Pancreas (tissue), 10 donors: ENCODE measurements around the gene ARHGAP33. TPM values are rescaled to one million over a fixed set of nuclear protein-coding genes. Genes with fewer than 3 reads are reported as not detected.

Experiments
- ATAC-seq, 4 donors: fragments of 200-7000 bp; cut with Tn5 transposase; one replicate each; pipeline versions ENCODE4 v1.8.0 to v1.9.1; 2020; ENCODE audit warnings: mild to moderate bottlenecking in 4 of 4, moderate library complexity in 4 of 4
- DNase-seq, 6 donors: peaks; one replicate each; pipeline ENCODE4 v3.0.0-alpha.2; 2020
- FAIRE-seq: peaks from 2 replicates; lab custom pipeline; 2012; peaks lifted over from hg19 to GRCh38; lab: Jason Lieb, UNC
- H3K27ac ChIP-seq, 4 donors: fragments of 200-600 bp; sonication (generic); 1 replicate in 3 of 4; 2 replicates in 1 of 4; pipeline versions ENCODE4 v1.5.0 to v1.8.0; 2020
- H3K27me3 ChIP-seq, 4 donors: fragments of 200-600 bp; one replicate each; pipeline ENCODE4 v1.8.0; 2021
- H3K36me3 ChIP-seq, 3 donors: fragments of 200-600 bp; sonication (generic) in 1 of 3; one replicate each; pipeline versions ENCODE4 v1.5.0 to v1.8.0; 2020 to 2021
- H3K4me1 ChIP-seq, 3 donors: fragments of 200-600 bp; one replicate each; pipeline ENCODE4 v1.8.0; 2021
- H3K4me3 ChIP-seq, 4 donors: fragments of 200-600 bp; sonication (generic) in 2 of 4; one replicate each; pipeline versions ENCODE4 v1.5.0 to v1.8.0; 2020 to 2021
- H3K9me3 ChIP-seq, 4 donors: fragments of 200-600 bp; one replicate each; pipeline ENCODE4 v1.8.0; 2021
- CTCF ChIP-seq, 4 donors: fragments of 200-600 bp; sonication (generic) in 3 of 4; IDR thresholded peaks; one replicate each; pipeline versions ENCODE4 v1.5.0 to v1.8.0; 2021; ENCODE audit warnings: antibody characterized with exemption in 4 of 4
- WGBS, 2 donors: extraction: QIAGEN DNeasy Blood & Tissue Kit; methylation state at CpG; one replicate each; pipeline ENCODE4 v1.1.7; 2013; 5-methylcytosine and 5-hydroxymethylcytosine counted together
- intact Hi-C, 3 donors: fragments of 100-400 bp; cut with DNase I; formaldehyde crosslinking; loops; one replicate each; pipeline versions ENCODE4 v1.11.1 to v1.14.2; 2022
- polyA plus RNA-seq, 2 donors: library from polyadenylated mRNA; stranded (reverse); fragments of 200-250 nt; gene quantifications; one replicate each; pipeline ENCODE4 v1.2.3, GENCODE V29; 2013
- total RNA-seq, 6 donors: library from RNA; stranded (reverse); fragmentation: NEBNext Ultra II Directional in 4 of 6; extraction: Animal tissue kit (Norgen Biotek cat#: 25700) in 4 of 6; gene quantifications; one replicate each; pipeline versions ENCODE4 v1.2.1 to v1.2.4, GENCODE V29; 2021 to 2023
- donor health status: healthy with polysubstance abuse.
- donor health status: DM: no; HTN: no; CAD: no; lungs with moderate emphysema.
- donor health status: DM: no; HTN: no; CAD: no.
- donor health status: control.
- donor health status: control.
- donor health status: Bipolar disorder and iron deficiency.
- donor health status: DM: yes; HTN: yes; CAD: no.
- donor health status: DM: no; HTN: no; CAD: no.
- donor health status: DM: no; HTN: no; CAD: no.
- donor health status: DM: yes; HTN: yes; CAD: no.

The ARHGAP33 gene
- total and polyA plus RNA-seq, 8 donors: 2.7 to 39.6 (median 10.0) TPM

- ATAC-seq: peak in 1 of 4 donors; percentile 19
- no peak for TF ChIP-seq CTCF (IDR thresholded peaks at IDR 0.05)
- Histone ChIP-seq H3K4me3 (no peak overlapping the region), H3K27ac (no peak overlapping the region), H3K36me3 (no peaks in the 10 kb centered on the region), H3K27me3 (no peaks in the 10 kb centered on the region), H3K9me3 (no peaks in the 10 kb centered on the region), H3K4me1 (no peaks in the 10 kb centered on the region)
- FAIRE-seq: no peak
- DNase-seq: peak in 1 of 6 donors; percentile 72
- intact Hi-C loops: no loop called here
- 85 to 86% methylated on average over 31 to 45 of the region's 45 CpGs for WGBS, 2 donors
Observed at GRCh38 chr19:35784503-35785338, 9.4 kb downstream of the ARHGAP33 start.

- ATAC-seq (no peak), FAIRE-seq (no peak), DNase-seq (no peak)
- H3K36me3 ChIP-seq: no peaks in the 10 kb centered on the region
- H3K27me3 ChIP-seq: no peaks in the 10 kb centered on the region
- H3K9me3 ChIP-seq: no peaks in the 10 kb centered on the region
- intact Hi-C loops: no loop called here
- TF ChIP-seq CTCF (IDR thresholded peaks at IDR 0.05): no peak
- 93 to 94% methylated on average over 10 of the region's 10 CpGs for WGBS, 2 donors
- no peaks in the 10 kb centered on the region for H3K4me1 ChIP-seq
- H3K27ac ChIP-seq: no peak overlapping the region
- H3K4me3 ChIP-seq: no peak overlapping the region
Observed at GRCh38 chr19:35785339-35785627, 9.9 kb downstream of the ARHGAP33 start.

GRCh38 chr19:35786299-35787160, 11.2 kb downstream of the ARHGAP33 start:
- no peak for TF ChIP-seq CTCF (IDR thresholded peaks at IDR 0.05)
- Histone ChIP-seq H3K4me3 (no peak overlapping the region), H3K4me1 (peaks cover 0 to 4% (median 0%) of the 10 kb centered on the region in 3 donors), H3K9me3 (no peaks in the 10 kb centered on the region), H3K36me3 (no peaks in the 10 kb centered on the region), H3K27ac (no peak overlapping the region), H3K27me3 (no peaks in the 10 kb centered on the region)
- intact Hi-C loops: no loop called here
- DNase-seq: peak in 2 of 6 donors; percentile 31 to 74
- ATAC-seq: no peak
- no peak for FAIRE-seq
- WGBS, 2 donors: 87 to 88% methylated on average over 26 to 31 of the region's 31 CpGs

- peaks cover 0 to 4% (median 0%) of the 10 kb centered on the region in 3 donors for H3K4me1 ChIP-seq
- no peak overlapping the region for H3K4me3 ChIP-seq
- FAIRE-seq (no peak), DNase-seq (peak in 3 of 6 donors; percentile 25 to 78 (median 51)), ATAC-seq (no peak)
- H3K27me3 ChIP-seq: no peaks in the 10 kb centered on the region
- H3K9me3 ChIP-seq: no peaks in the 10 kb centered on the region
- intact Hi-C loops: no loop called here
- H3K27ac ChIP-seq: no peak overlapping the region
- no peaks in the 10 kb centered on the region for H3K36me3 ChIP-seq
- no peak for TF ChIP-seq CTCF (IDR thresholded peaks at IDR 0.05)
- WGBS, 2 donors: 90 to 92% methylated on average over 15 of the region's 15 CpGs
Observed at GRCh38 chr19:35787227-35787799, 11.9 kb downstream of the ARHGAP33 start.
